Uterus (tissue), 4 donors: ENCODE measurements around the gene SLC8A2. TPM values are rescaled to one million over a fixed set of nuclear protein-coding genes. Genes with fewer than 3 reads are reported as not detected.

Experiments
- DNase-seq, 2 donors: peaks; one replicate each; pipeline ENCODE4 v3.0.0-alpha.2; 2019 to 2020
- H3K27ac ChIP-seq, 2 donors: fragments of 200-600 bp; sonication (generic); 1 replicate in 1 of 2; 2 replicates in 1 of 2; pipeline ENCODE4 v1.5.1; 2016 to 2018
- H3K27me3 ChIP-seq, 2 donors: fragments of 200-600 bp; sonication (generic); one replicate each; pipeline ENCODE4 v1.5.1; 2018 to 2019; ENCODE audit warnings: control low read depth in 1 of 2
- H3K36me3 ChIP-seq, 2 donors: fragments of 200-600 bp; sonication (generic); one replicate each; pipeline ENCODE4 v1.5.1; 2019; ENCODE audit warnings: control low read depth in 1 of 2
- H3K4me1 ChIP-seq, 2 donors: fragments of 200-600 bp; sonication (generic); one replicate each; pipeline ENCODE4 v1.5.1; 2018 to 2019; ENCODE audit warnings: control low read depth in 1 of 2
- H3K4me3 ChIP-seq, 2 donors: fragments of 200-600 bp; sonication (generic); 1 replicate in 1 of 2; 2 replicates in 1 of 2; pipeline ENCODE4 v1.5.1; 2018 to 2019; ENCODE audit warnings: mild to moderate bottlenecking in 1 of 2
- H3K9me3 ChIP-seq, 2 donors: fragments of 200-600 bp; sonication (generic); one replicate each; pipeline ENCODE4 v1.5.1; 2019; ENCODE audit warnings: control low read depth in 1 of 2
- CTCF ChIP-seq, 4 experiments: fragments of 200-600 bp in 2 of 4; fragments of 450-650 bp in 2 of 4; sonication (generic) in 2 of 4; IDR thresholded peaks; one replicate each; pipeline ENCODE4 v1.5.1; 2016 to 2019; ENCODE audit warnings: antibody characterized with exemption in 4 of 4, mild to moderate bottlenecking in 2 of 4, moderate library complexity in 1 of 4
- POLR2A ChIP-seq, 2 donors: fragments of 450-650 bp; IDR thresholded peaks; one replicate each; pipeline ENCODE4 v1.6.1; 2016; ENCODE audit warnings: antibody characterized with exemption in 2 of 2, mild to moderate bottlenecking in 1 of 2, moderate library complexity in 1 of 2
- intact Hi-C: fragments of 100-400 bp; cut with DNase I; formaldehyde crosslinking; loops from one replicate; pipeline ENCODE4 v1.15.1; 2023; ENCODE audit warnings: low total_unique reads
- total RNA-seq, 4 donors: library from RNA; depleted of rRNA in 3 of 4; stranded (reverse); fragments of >200 nt in 3 of 4; gene quantifications; one replicate each; pipeline versions ENCODE4 v1.1.0 to v1.2.4, GENCODE V29; 2014 to 2023
- donor health status: DM: yes; HTN: yes; CAD: no.

Gene SLC8A2
- total RNA-seq, 4 donors from 2014 or later, result 3.4 to 17.8 (median 11.0) TPM

GRCh38 chr19:47422417-47423163, 49.1 kb downstream of the SLC8A2 start:
- H3K27me3 ChIP-seq, result no peaks in the 10 kb centered on the region
- peaks cover 5% of the 10 kb centered on the region in 2 donors for H3K4me1 ChIP-seq
- intact Hi-C loops, result loop anchor here (10.0 kb wide), 1 partner anchor 128 kb away; no protein-coding TSS in a partner anchor

DNA sequence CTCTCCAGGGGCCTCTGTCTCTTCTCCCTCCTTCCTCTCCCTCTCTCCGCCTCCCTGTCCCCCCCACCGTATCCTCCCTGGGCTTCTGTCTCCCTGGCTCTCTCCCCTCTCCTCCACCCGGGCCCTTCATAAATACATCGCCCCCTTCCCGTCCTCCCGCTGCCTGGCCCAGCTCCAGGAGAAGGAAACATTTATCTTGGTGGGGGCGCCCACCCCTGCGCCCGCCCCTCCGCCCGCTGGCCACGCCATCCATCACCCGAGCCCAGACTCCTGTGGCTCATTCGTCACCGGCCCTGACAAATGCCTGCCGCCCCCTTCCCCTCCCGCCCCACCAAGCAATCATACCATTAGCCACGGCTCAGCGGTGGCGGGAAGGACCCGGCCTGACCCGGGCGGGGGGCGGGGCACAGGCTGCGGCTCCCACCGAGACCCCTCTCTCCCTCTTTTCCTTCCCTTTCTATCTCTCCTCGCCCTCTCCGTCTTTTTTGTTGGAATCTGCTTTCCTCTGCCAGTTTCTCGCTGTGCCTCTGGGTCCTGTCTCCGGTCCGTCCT, 49.8 kb downstream of the SLC8A2 start:
- Histone ChIP-seq H3K4me3 (peak overlapping the region in 1 of 2 donors; percentile 12), H3K27ac (peak overlapping the region; percentile 56 to 91), H3K27me3 (no peaks in the 10 kb centered on the region), H3K4me1 (peaks cover 0 to 10% of the 10 kb centered on the region in 2 donors), H3K36me3 (no peaks in the 10 kb centered on the region), H3K9me3 (no peaks in the 10 kb centered on the region)
- intact Hi-C loops, result loop anchor here (10.0 kb wide), 1 partner anchor 127 kb away; no protein-coding TSS in a partner anchor
- peak; percentile 69 to 76 for DNase-seq
- TF ChIP-seq POLR2A (IDR thresholded peaks at IDR 0.05), result no peak

More at GRCh38 chr19:47422417-47423163, 49.1 kb downstream of the SLC8A2 start:
- H3K4me3 ChIP-seq, result no peak overlapping the region
- no peak for DNase-seq
- TF ChIP-seq POLR2A (IDR thresholded peaks at IDR 0.05) (no peak), CTCF (IDR thresholded peaks at IDR 0.05) (no peak)
- no peaks in the 10 kb centered on the region for H3K36me3 ChIP-seq
- peak overlapping the region; percentile 56 to 91 for H3K27ac ChIP-seq
- H3K9me3 ChIP-seq, result no peaks in the 10 kb centered on the region

DNA sequence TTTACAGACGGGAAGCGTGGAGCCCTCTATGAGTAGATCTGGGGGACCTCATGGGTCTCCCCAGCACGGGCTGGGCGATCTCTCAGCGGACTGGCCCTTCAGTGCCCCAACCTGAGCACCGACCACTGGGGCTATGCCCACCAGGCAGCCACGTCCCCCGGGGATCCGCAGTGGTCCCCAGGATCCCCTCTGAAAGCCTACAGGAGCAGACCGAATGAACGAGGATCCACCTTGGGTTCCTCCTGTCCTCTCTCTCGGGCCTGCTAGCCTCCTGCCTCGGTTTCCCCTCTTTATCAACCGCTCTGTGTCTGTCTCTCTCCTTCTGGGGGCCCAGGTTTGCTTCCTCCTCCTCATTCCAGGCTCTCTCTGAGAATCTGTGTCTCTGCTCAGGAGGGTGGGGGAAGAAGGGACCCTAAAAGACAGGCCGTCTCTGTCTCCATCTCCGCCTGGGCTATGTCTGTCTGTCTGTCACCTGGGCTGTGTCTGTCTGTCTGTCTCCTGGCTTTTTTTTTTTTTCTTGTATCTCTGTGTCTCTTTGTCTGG, 50.4 kb downstream of the SLC8A2 start:
- H3K4me1 ChIP-seq, result peaks cover 0 to 10% of the 10 kb centered on the region in 2 donors
- no peaks in the 10 kb centered on the region for H3K27me3 ChIP-seq
- no peak for DNase-seq
- H3K9me3 ChIP-seq, result no peaks in the 10 kb centered on the region
- H3K36me3 ChIP-seq, result no peaks in the 10 kb centered on the region
- TF ChIP-seq POLR2A (IDR thresholded peaks at IDR 0.05) (no peak), CTCF (IDR thresholded peaks at IDR 0.05) (no peak)
- intact Hi-C loops, result loop anchor here (10.0 kb wide), 1 partner anchor 127 kb away; no protein-coding TSS in a partner anchor
- H3K27ac ChIP-seq, result peak overlapping the region; percentile 56 to 91
- H3K4me3 ChIP-seq, result no peak overlapping the region

- Histone ChIP-seq H3K27me3 (no peaks in the 10 kb centered on the region), H3K27ac (peak overlapping the region; percentile 68 to 91), H3K9me3 (no peaks in the 10 kb centered on the region), H3K4me1 (peaks cover 0 to 10% of the 10 kb centered on the region in 2 donors), H3K4me3 (no peak overlapping the region), H3K36me3 (no peaks in the 10 kb centered on the region)
- intact Hi-C loops, result loop anchor here (10.0 kb wide), 1 partner anchor 125 kb away; no protein-coding TSS in a partner anchor
- no peak for TF ChIP-seq POLR2A (IDR thresholded peaks at IDR 0.05)
- DNase-seq, result no peak
Observed at GRCh38 chr19:47419789-47420188, 51.9 kb downstream of the SLC8A2 start.

DNA sequence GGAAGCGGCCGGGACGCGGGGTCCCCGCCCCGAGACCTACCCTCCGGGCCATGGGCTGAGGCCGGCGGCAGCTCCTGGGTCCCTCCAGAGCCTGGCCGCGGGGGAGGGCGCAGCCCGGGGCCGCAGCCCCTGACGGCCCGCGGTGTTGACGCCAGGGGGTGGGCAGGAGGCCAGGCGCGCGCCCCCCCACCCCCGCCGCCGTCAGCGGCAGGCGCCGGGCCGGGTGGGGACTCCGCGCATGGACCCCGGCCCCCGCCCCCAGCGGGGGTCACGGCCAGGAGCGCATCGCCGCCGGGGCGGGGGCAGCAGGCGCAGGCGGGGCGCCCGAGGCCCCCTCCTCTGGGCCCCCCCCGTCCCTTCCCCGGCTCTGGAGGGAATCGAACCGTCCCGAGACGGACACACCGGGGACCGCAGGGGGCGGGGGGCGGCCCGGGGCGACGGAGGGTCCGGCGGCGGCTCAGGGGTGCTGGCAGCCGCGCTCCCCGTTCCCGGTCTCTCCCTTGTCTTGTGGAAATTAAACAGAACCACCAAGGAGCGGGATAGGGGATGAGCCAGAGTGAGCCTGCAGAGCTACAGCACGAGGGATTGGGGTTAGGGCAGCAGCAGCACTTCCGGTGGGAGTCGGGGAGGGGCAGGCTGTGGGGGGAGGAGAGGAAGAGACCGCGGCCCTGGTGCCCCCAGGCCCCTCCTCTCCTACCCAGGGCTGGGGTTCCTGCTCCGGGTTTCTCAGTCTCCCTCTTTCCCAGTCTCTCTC, 52.5 kb downstream of the SLC8A2 start, which contains the start of gene MEIS3:
TSS of gene MEIS3 (minus strand) at position 498 of the 754 bp plus-strand sequence. CDS start at position 52, 446 bp downstream.
- H3K27ac ChIP-seq, result peak within 1 kb of the TSS; percentile 68 to 91
- intact Hi-C loops, result no loop called here
- no peaks in the 10 kb centered on the region for H3K9me3 ChIP-seq
- peak in 1 of 2 donors; percentile 56 for DNase-seq
- H3K4me3 ChIP-seq, result peak within 1 kb of the TSS; percentile 50 to 67
- H3K4me1 ChIP-seq, result peaks cover 0 to 10% of the 10 kb centered on the region in 2 donors
- TF ChIP-seq CTCF (IDR thresholded peaks at IDR 0.05) (no peak), POLR2A (IDR thresholded peaks at IDR 0.05) (peak in 1 of 2 donors; percentile 16)
- no peaks in the 10 kb centered on the region for H3K27me3 ChIP-seq
- no peaks in the 10 kb centered on the region for H3K36me3 ChIP-seq
